ENCODE data around the gene NCKAP5. TPM values are rescaled to one million over a fixed set of nuclear protein-coding genes. Genes with fewer than 3 reads are reported as not detected.

NCKAP5 gene
- polyA plus RNA-seq, 3 donors = not detected

DNA sequence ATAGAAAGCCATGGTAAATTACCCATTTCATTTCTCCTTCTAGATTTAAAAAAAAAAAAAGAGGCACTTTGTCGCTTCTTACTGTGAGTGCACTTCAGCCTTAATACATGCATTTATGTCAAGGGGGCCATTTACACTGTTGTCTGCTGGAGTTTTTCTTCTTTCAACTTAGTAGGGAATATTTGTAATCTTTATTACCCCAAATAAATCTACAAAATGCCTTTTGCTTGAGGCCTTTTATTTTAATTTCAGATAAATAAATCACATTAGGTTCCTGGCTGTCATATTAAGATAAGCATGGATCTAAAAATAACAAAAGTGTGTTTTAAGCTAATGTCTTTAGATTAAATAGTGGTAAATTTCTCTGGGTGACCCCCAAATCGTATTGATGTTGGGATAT is 276.0 kb downstream of the NCKAP5 start:
- intact Hi-C loops (cut with micrococcal nuclease) = no loop called here
- Histone ChIP-seq H4K20me1 (ENCODE audit: insufficient read depth, low read length) (no peaks in the 10 kb centered on the region), H3K9me3 (replicated peaks in 1 of 2; ENCODE audit: control insufficient read depth in 1 of 2, insufficient read depth in 1 of 2, low read length in 2 of 2) (no peaks in the 10 kb centered on the region), H3K27ac (ENCODE audit: low read depth in 1 of 2, low read length in 2 of 2) (no peak overlapping the region), H2AFZ (ENCODE audit: insufficient read depth, low read depth, low read length, poor library complexity, severe bottlenecking) (no peak overlapping the region), H3K4me1 (ENCODE audit: control insufficient read depth in 1 of 2, insufficient read depth in 2 of 2, low read length in 2 of 2) (no peaks in the 10 kb centered on the region), H3K4me3 (replicated peaks in 1 of 3; ENCODE audit: low read depth in 2 of 3, low read length in 3 of 3) (no peak overlapping the region), H3K79me2 (ENCODE audit: insufficient read depth, low read length) (no peaks in the 10 kb centered on the region), H3K9ac (ENCODE audit: insufficient read depth, low read length, poor library complexity, severe bottlenecking) (no peak overlapping the region), H3K27me3 (ENCODE audit: control insufficient read depth in 2 of 2, insufficient read depth in 2 of 2, low read length in 2 of 2) (no peaks in the 10 kb centered on the region), H3K4me2 (replicated peaks; ENCODE audit: extremely low read depth, low read length, poor library complexity, severe bottlenecking) (no peak overlapping the region), H3K36me3 (replicated peaks in 1 of 2; ENCODE audit: control insufficient read depth in 1 of 2, insufficient read depth in 2 of 2, low read length in 2 of 2) (no peaks in the 10 kb centered on the region)
- H3K27me3 Mint-ChIP-seq (ENCODE audit: low read depth in 3 of 3) = peaks cover 0 to 3% (median 1%) of the 10 kb centered on the region in 3 donors
- no peak overlapping the region for H3K27ac Mint-ChIP-seq
- WGBS (ENCODE audit: insufficient coverage) = 83% methylated on average over 1 of the region's 2 CpGs
- H3K4me3 Mint-ChIP-seq = no peak overlapping the region
- TF ChIP-seq, protein P1, sequence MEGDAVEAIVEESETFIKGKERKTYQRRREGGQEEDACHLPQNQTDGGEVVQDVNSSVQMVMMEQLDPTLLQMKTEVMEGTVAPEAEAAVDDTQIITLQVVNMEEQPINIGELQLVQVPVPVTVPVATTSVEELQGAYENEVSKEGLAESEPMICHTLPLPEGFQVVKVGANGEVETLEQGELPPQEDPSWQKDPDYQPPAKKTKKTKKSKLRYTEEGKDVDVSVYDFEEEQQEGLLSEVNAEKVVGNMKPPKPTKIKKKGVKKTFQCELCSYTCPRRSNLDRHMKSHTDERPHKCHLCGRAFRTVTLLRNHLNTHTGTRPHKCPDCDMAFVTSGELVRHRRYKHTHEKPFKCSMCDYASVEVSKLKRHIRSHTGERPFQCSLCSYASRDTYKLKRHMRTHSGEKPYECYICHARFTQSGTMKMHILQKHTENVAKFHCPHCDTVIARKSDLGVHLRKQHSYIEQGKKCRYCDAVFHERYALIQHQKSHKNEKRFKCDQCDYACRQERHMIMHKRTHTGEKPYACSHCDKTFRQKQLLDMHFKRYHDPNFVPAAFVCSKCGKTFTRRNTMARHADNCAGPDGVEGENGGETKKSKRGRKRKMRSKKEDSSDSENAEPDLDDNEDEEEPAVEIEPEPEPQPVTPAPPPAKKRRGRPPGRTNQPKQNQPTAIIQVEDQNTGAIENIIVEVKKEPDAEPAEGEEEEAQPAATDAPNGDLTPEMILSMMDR (IDR thresholded peaks at IDR 0.05) = no peak
- DNase-seq = no peak
- peaks cover 0 to 5% (median 0%) of the 10 kb centered on the region in 7 donors for H3K9me3 Mint-ChIP-seq
- H3K4me1 Mint-ChIP-seq = no peaks in the 10 kb centered on the region
- H3K36me3 Mint-ChIP-seq = no peaks in the 10 kb centered on the region

DNA sequence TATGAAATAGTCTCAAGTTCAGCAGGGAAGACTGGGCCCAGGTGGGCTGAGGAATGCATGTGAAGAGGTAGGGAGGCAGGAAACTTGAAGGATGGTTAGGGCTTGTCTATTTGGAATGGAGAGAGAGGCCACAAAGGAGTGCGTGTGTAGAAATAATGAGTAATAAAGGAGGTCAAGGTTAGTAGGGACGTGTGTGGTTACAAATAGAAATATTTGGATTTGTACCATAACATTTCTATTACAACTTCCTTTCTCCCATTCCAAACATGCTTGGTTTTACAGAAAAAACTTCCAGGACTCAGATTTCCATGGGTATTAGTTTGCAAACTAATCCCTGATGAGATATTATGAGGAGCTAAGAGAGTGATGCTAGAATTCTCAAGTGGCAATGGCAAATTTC is 280.6 kb downstream of the NCKAP5 start:
- Histone ChIP-seq H3K27ac (ENCODE audit: low read depth in 1 of 2, low read length in 2 of 2) (no peak overlapping the region), H3K27me3 (ENCODE audit: control insufficient read depth in 2 of 2, insufficient read depth in 2 of 2, low read length in 2 of 2) (no peaks in the 10 kb centered on the region), H3K9me3 (replicated peaks in 1 of 2; ENCODE audit: control insufficient read depth in 1 of 2, insufficient read depth in 1 of 2, low read length in 2 of 2) (no peaks in the 10 kb centered on the region), H2AFZ (ENCODE audit: insufficient read depth, low read depth, low read length, poor library complexity, severe bottlenecking) (no peak overlapping the region), H4K20me1 (ENCODE audit: insufficient read depth, low read length) (no peaks in the 10 kb centered on the region), H3K36me3 (replicated peaks in 1 of 2; ENCODE audit: control insufficient read depth in 1 of 2, insufficient read depth in 2 of 2, low read length in 2 of 2) (no peaks in the 10 kb centered on the region), H3K4me3 (replicated peaks in 1 of 3; ENCODE audit: low read depth in 2 of 3, low read length in 3 of 3) (no peak overlapping the region), H3K4me1 (ENCODE audit: control insufficient read depth in 1 of 2, insufficient read depth in 2 of 2, low read length in 2 of 2) (no peaks in the 10 kb centered on the region), H3K79me2 (ENCODE audit: insufficient read depth, low read length) (no peaks in the 10 kb centered on the region), H3K9ac (ENCODE audit: insufficient read depth, low read length, poor library complexity, severe bottlenecking) (no peak overlapping the region), H3K4me2 (replicated peaks; ENCODE audit: extremely low read depth, low read length, poor library complexity, severe bottlenecking) (no peak overlapping the region)
- Mint-ChIP-seq H3K36me3 (no peaks in the 10 kb centered on the region), H3K27me3 (ENCODE audit: low read depth in 3 of 3) (peaks cover 0 to 3% (median 1%) of the 10 kb centered on the region in 3 donors), H3K9me3 (peaks cover 0 to 4% (median 3%) of the 10 kb centered on the region in 7 donors), H3K4me3 (no peak overlapping the region), H3K4me1 (no peaks in the 10 kb centered on the region), H3K27ac (no peak overlapping the region)
- intact Hi-C loops (cut with micrococcal nuclease) = no loop called here
- TF ChIP-seq, protein P1 (IDR thresholded peaks at IDR 0.05) = no peak
- no CpG with 5 or more reads among the region's 2 CpGs for WGBS (ENCODE audit: insufficient coverage)
- DNase-seq = no peak
